Skeletal muscle cell (primary cell): Measurements from ENCODE around the gene ADARB2.
"Not testable (repeated sequence)": the region's sequence is repeated elsewhere in the genome, so short reads cannot be mapped to it uniquely, and the experiment has no call there.

Source experiments
- DNase-seq: peaks from one replicate; pipeline ENCODE4 v3.0.0-alpha.2; 2010; ENCODE audit warnings: low read depth
- H3K4me3 ChIP-seq: 2 replicates; pipeline ENCODE4 v1.5.1; 2011; ENCODE audit warnings: low read depth, mild to moderate bottlenecking, control low read depth, low read length, moderate library complexity

ADARB2 gene

GRCh38 chr10:1255118-1255517 is 482.2 kb downstream of the ADARB2 start:
- H3K4me3 ChIP-seq, result no peak overlapping the region
- DNase-seq, result no peak

- no peak overlapping the region for H3K4me3 ChIP-seq
- no peak for DNase-seq
Observed at GRCh38 chr10:1253523-1254353, 483.6 kb downstream of the ADARB2 start.

GRCh38 chr10:1251769-1252168 is 485.6 kb downstream of the ADARB2 start:
- no peak overlapping the region for H3K4me3 ChIP-seq
- no peak for DNase-seq

GRCh38 chr10:1249142-1249920 is 488.0 kb downstream of the ADARB2 start:
- no peak overlapping the region for H3K4me3 ChIP-seq
- DNase-seq, result no peak

DNA sequence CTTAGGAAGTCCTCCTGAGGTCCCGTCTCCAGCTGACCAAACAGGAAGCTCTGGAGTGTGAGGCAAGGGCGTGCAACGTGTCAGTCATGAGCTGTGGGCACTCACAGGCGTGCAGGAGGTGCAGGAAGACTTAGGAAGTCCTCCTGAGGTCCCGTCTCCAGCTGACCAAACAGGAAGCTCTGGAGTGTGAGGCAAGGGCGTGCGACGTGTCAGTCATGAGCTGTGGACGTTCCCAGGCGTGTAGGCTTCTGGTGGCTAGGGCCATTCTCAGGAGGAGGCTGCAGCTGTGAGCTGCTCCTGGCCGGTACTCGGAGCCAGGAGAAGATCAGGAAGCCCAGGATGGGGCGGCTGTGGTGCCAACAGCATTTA is 489.1 kb downstream of the ADARB2 start:
- H3K4me3 ChIP-seq, DNase-seq: not testable (repeated sequence)

DNA sequence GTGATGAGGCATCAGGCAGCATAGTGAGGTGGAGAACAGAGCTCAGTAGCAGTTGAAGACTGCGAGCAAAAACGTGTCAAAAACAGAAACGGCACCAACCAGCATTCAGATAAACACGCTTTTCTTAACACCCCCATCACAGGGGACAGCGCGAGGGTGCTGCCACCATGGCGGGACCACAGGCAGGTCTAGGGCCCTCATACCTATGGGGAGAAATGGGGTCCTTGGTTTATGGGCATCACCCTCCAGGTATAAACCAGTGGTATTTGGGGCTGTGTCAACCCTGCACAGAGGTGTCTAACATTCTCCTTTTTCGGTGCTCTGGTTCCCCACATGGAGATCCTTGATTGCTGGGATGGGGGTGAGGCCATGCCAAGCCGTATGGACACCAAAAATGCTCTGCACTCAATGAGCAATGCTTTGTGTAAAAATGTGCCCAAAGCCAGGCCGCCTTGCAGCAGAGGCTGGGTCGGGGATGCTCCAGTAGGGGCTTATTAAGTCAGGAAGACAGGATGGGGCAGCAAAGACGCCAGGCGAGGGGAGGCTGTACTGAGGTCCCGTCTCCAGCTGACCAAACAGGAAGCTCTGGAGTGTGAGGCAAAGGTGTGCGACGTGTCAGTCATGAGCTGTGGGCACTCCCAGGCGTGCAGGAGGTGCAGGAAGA is 489.6 kb downstream of the ADARB2 start:
- no peak overlapping the region for H3K4me3 ChIP-seq
- no peak for DNase-seq

GRCh38 chr10:1244493-1244892 is 492.8 kb downstream of the ADARB2 start:
- H3K4me3 ChIP-seq, result no peak overlapping the region
- DNase-seq, result no peak

DNA sequence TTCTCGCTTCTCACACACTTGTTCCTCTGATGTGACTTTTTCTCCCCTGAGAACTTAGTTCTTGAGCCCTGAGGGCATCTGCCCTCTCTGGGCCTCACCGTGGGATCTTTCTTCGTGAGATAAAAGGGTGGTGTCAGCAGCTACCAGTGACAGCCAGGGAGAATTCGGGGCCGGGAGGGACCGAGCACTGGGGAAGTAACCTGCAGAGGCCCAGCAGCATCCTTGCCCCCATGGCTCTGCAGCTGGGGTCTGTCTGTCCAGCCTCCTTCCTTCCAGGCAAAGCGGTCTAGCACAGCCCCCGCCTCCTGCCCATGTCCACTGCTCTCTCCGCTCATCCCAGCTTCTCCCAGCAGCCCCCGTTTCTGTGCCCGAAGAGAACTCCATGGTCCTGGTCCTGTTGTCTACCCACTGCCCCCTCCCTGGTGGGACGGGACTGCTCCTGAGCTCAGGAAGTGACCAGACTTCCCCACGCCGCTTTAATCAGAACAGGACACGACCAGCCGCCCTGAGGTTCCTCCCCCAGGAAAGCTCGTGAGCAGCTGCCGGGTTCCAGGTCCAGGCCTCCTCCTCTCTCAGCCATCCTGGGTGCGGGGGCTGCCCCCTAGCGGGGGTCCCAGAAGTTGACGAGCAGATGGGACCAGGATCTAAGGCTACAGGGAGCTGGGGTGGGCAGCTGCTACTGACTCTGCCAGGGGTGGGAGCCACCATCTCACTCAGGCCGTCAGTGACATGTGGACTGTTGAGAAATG is 493.7 kb downstream of the ADARB2 start:
- DNase-seq, result no peak
- H3K4me3 ChIP-seq, result no peak overlapping the region

- no peak overlapping the region for H3K4me3 ChIP-seq
- DNase-seq, result no peak
Observed at GRCh38 chr10:1242975-1243374, 494.4 kb downstream of the ADARB2 start.

DNA sequence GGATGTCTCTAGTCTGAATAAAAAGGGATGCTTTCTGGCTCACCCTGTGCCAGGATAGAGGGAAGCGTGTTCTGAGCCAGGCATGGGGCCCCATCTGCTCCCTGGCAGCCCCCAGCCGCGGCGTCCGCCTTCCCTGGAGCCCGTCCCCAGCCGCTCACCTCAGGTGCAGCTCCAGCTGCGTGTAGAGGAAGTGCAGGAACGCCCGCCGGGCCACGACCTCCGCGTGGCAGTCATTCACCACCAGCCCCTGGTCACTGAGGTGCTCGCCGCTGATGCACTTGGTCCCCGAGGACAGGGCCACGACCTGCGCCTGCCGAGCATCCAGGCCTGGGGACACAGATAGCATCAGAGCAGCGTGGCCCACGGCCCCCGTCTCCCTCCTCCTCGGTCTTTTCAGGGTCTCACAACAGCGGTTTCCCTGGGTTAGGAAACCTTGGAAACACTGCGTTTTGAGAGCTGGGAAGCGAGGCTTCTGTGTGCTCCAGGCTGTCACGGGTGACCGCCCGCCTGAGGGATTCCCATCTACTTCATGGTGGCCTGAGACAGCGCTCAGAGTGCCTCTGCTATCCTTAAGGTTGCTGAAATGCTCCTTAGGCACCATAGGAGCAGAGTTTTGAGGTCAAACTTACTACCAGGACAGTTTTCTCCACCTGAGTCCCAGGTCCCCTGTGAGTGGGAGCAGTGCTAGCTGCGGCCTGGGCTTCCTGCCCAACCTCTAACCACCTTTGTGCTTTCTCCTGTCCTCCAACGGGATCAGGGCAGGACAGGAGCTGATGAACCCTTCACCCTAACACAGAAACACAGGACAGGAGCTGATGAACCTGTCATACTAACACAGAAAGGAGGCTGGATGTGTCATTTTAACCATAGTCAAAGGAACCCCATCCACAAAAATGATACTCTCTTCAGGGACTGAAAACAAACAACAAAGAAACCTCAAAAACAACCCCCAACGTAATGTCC is 495.1 kb downstream of the ADARB2 start:
- DNase-seq, result no peak
- H3K4me3 ChIP-seq, result no peak overlapping the region

- H3K4me3 ChIP-seq, result no peak overlapping the region
- DNase-seq, result no peak
Observed at GRCh38 chr10:1241322-1241890, 495.9 kb downstream of the ADARB2 start.

GRCh38 chr10:1240341-1240775 is 497.0 kb downstream of the ADARB2 start:
- DNase-seq, result no peak
- no peak overlapping the region for H3K4me3 ChIP-seq

GRCh38 chr10:1233031-1233430 is 504.3 kb downstream of the ADARB2 start:
- DNase-seq, result no peak
- no peak overlapping the region for H3K4me3 ChIP-seq

- H3K4me3 ChIP-seq, result no peak overlapping the region
- DNase-seq, result no peak
Observed at GRCh38 chr10:1232164-1232911, 505.0 kb downstream of the ADARB2 start.

DNA sequence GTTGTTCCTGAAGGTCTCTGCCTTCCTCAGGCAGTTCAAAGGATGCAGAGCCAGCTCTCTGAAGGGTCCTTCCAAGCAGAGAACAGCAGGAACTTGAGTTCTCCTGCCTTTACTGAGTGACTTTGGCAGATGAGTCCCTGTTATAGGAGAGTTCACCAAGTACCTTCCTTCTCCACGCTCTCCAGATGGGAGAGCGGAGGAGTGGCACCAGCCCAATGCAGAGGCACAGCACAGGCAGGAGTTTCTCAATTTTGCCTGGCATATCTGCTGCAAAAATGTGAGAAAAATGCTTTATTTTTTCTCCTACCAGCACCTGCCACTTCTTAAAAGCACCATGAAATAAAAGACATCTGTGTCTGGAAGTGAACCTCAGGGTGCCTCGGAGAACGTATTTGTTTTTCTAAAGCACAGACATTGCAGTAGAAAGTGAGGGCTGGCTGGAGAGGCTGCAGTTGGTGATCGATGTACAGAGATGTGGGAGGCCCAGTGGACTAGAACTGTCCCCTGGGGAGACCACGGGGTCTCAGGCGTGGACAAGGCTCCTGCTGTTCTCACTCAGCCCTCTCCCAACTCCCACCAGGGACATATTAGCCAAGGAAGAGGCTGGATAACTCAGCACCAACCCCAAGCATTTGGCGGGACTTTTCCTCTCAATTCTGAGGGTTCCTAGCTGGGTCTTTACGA is 506.6 kb downstream of the ADARB2 start:
- no peak overlapping the region for H3K4me3 ChIP-seq

GRCh38 chr10:1230138-1230537 is 507.2 kb downstream of the ADARB2 start:
- H3K4me3 ChIP-seq, result no peak overlapping the region

More for the DNA sequence above, 506.6 kb downstream of the ADARB2 start:
- DNase-seq, result no peak

GRCh38 chr10:1229574-1229973 is 507.8 kb downstream of the ADARB2 start:
- no peak for DNase-seq
- H3K4me3 ChIP-seq, result no peak overlapping the region

More at GRCh38 chr10:1230138-1230537, 507.2 kb downstream of the ADARB2 start:
- no peak for DNase-seq
